HG03432 (cell line): Measurements from ENCODE around the gene TOMM70.
A peak's percentile ranks its signal among the peaks of the same experiment; 100 is the strongest.
"Not testable (repeated sequence)": the region's sequence is repeated elsewhere in the genome, so short reads cannot be mapped to it uniquely, and the experiment has no call there.

Experiments used
- ATAC-seq: cut with Tn5 transposase; IDR thresholded peaks from one replicate; pipeline ENCODE4 v1.9.1; 2021; ENCODE audit warnings: mild to moderate bottlenecking, moderate library complexity; ENCODE audit not compliant: unreplicated experiment

TOMM70 gene

GRCh38 chr3:100329800-100330489, 70.9 kb downstream of the TOMM70 start:
- ATAC-seq: no peak

GRCh38 chr3:100327377-100327776, 73.5 kb downstream of the TOMM70 start:
- not testable (repeated sequence) for ATAC-seq

GRCh38 chr3:100325827-100326226, 75.1 kb downstream of the TOMM70 start:
- no peak for ATAC-seq

GRCh38 chr3:100324044-100324443, 76.8 kb downstream of the TOMM70 start:
- ATAC-seq: no peak

- ATAC-seq: no peak
These were observed 80.9 kb downstream of the TOMM70 start for GRCh38 chr3:100319951-100320350.

GRCh38 chr3:100317912-100318311, 83.0 kb downstream of the TOMM70 start:
- ATAC-seq: peak; percentile 77

GRCh38 chr3:100316641-100317069, 84.2 kb downstream of the TOMM70 start:
- ATAC-seq: peak; percentile 75
